Psoas muscle (tissue), 8 donors: ENCODE data around the gene ATP6V0E1. TPM values are rescaled to one million over a fixed set of nuclear protein-coding genes. Genes with fewer than 3 reads are reported as not detected.
A peak's percentile ranks its signal among the peaks of the same experiment; 100 is the strongest.

Experiments
- ATAC-seq, 4 donors: fragments of 200-7000 bp; cut with Tn5 transposase; one replicate each; pipeline ENCODE4 v1.9.1; 2020; ENCODE audit warnings: moderate library complexity in 3 of 4, mild to moderate bottlenecking in 2 of 4
- DNase-seq, 2 donors: peaks; one replicate each; pipeline ENCODE4 v3.0.0-alpha.2; 2020
- H3K27ac ChIP-seq: fragments of 200-600 bp; one replicate; pipeline ENCODE4 v1.8.0; 2022
- H3K27me3 ChIP-seq, 3 donors: fragments of 200-600 bp in 1 of 3; one replicate each; pipeline versions ENCODE4 v1.6.1 to v1.8.0; 2013 to 2022; ENCODE audit warnings: low read length in 2 of 3, mild to moderate bottlenecking in 2 of 3, moderate library complexity in 1 of 3; ENCODE audit not compliant: insufficient read depth in 3 of 3
- H3K36me3 ChIP-seq, 2 donors: fragments of 200-600 bp in 1 of 2; one replicate each; pipeline versions ENCODE4 v1.6.1 to v1.8.0; 2013 to 2022; ENCODE audit warnings: low read depth in 1 of 2, mild to moderate bottlenecking in 1 of 2, moderate library complexity in 1 of 2; ENCODE audit not compliant: insufficient read depth in 1 of 2
- H3K4me1 ChIP-seq: fragments of 200-600 bp; one replicate; pipeline ENCODE4 v1.8.0; 2022
- H3K4me3 ChIP-seq: fragments of 200-600 bp; one replicate; pipeline ENCODE4 v1.8.0; 2022; ENCODE audit warnings: mild to moderate bottlenecking
- H3K9me3 ChIP-seq: fragments of 200-600 bp; one replicate; pipeline ENCODE4 v1.8.0; 2022
- CTCF ChIP-seq: fragments of 200-600 bp; IDR thresholded peaks from one replicate; pipeline ENCODE4 v1.8.0; 2022; ENCODE audit warnings: antibody characterized with exemption
- WGBS, 3 donors: extraction: QIAGEN DNeasy Blood & Tissue Kit; methylation state at CpG; one replicate each; pipeline versions ENCODE4 v1.1.6 to v1.1.7; 2013; 5-methylcytosine and 5-hydroxymethylcytosine counted together
- intact Hi-C, 2 donors: fragments of 100-400 bp; cut with DNase I; formaldehyde crosslinking; loops; one replicate each; pipeline versions ENCODE4 v1.11.0 to v1.14.2; 2022
- polyA plus RNA-seq, 3 donors: library from polyadenylated mRNA; stranded (reverse); fragments of 200-250 nt; gene quantifications; one replicate each; pipeline ENCODE4 v1.2.3, GENCODE V29; 2013
- total RNA-seq, 4 donors: library from RNA; stranded (reverse); fragmentation: NEBNext Ultra II Directional in 2 of 4; extraction: Animal tissue kit (Norgen Biotek cat#: 25700) in 2 of 4; gene quantifications; one replicate each; pipeline versions ENCODE4 v1.2.1 to v1.2.4, GENCODE V29; 2021 to 2023
- donor health status: healthy with polysubstance abuse.
- donor health status: DM: no; HTN: no; CAD: no; lungs with moderate emphysema.
- donor health status: Bipolar disorder and iron deficiency.
- donor health status: healthy.
- donor health status: DM: yes; HTN: yes; CAD: no.
- donor health status: DM: no; HTN: no; CAD: no.
- donor health status: DM: no; HTN: no; CAD: no.
- donor health status: DM: yes; HTN: yes; CAD: no.

The ATP6V0E1 gene
- total and polyA plus RNA-seq, 7 donors, result 97.8 to 319 (median 163) TPM

GRCh38 chr5:172943283-172943841 is 40.2 kb upstream of the ATP6V0E1 start:
- Histone ChIP-seq H3K4me3 (no peak overlapping the region), H3K4me1 (no peaks in the 10 kb centered on the region), H3K36me3 (peaks cover 0 to 73% of the 10 kb centered on the region in 2 donors), H3K27me3 (no peaks in the 10 kb centered on the region), H3K9me3 (no peaks in the 10 kb centered on the region), H3K27ac (no peak overlapping the region)
- WGBS, 3 donors, result 74 to 75% (median 75%) methylated on average over 18 of the region's 18 CpGs
- ATAC-seq (no peak), DNase-seq (no peak)
- TF ChIP-seq CTCF, result no peak
- intact Hi-C loops, result loop anchor here in 1 of 2 donors (10.0 kb wide), 1 partner anchor 479 kb away; no protein-coding TSS in a partner anchor

GRCh38 chr5:172943906-172944305 is 39.7 kb upstream of the ATP6V0E1 start:
- intact Hi-C loops, result loop anchor here in 1 of 2 donors (10.0 kb wide), 1 partner anchor 479 kb away; no protein-coding TSS in a partner anchor
- DNase-seq (peak in 1 of 2 donors; percentile 19), ATAC-seq (no peak)
- TF ChIP-seq CTCF, result no peak
- no peaks in the 10 kb centered on the region for H3K9me3 ChIP-seq
- H3K4me3 ChIP-seq, result no peak overlapping the region
- peaks cover 0 to 70% of the 10 kb centered on the region in 2 donors for H3K36me3 ChIP-seq
- no peak overlapping the region for H3K27ac ChIP-seq
- H3K27me3 ChIP-seq, result no peaks in the 10 kb centered on the region
- 84 to 88% (median 84%) methylated on average over 8 of the region's 8 CpGs for WGBS, 3 donors
- no peaks in the 10 kb centered on the region for H3K4me1 ChIP-seq

GRCh38 chr5:172944741-172945140 is 38.8 kb upstream of the ATP6V0E1 start:
- no peak for DNase-seq
- WGBS, 3 donors, result 81 to 96% (median 92%) methylated on average over 6 of the region's 6 CpGs

GRCh38 chr5:172945151-172945550 is 38.4 kb upstream of the ATP6V0E1 start:
- Histone ChIP-seq H3K27ac (no peak overlapping the region), H3K27me3 (no peaks in the 10 kb centered on the region), H3K4me3 (no peak overlapping the region), H3K9me3 (no peaks in the 10 kb centered on the region), H3K4me1 (no peaks in the 10 kb centered on the region), H3K36me3 (peaks cover 0 to 61% of the 10 kb centered on the region in 2 donors)
- ATAC-seq (no peak), DNase-seq (no peak)
- WGBS, 3 donors, result 92 to 96% (median 94%) methylated on average over 6 of the region's 6 CpGs
- intact Hi-C loops, result loop anchor here in 1 of 2 donors (10.0 kb wide), 1 partner anchor 480 kb away; no protein-coding TSS in a partner anchor
- TF ChIP-seq CTCF, result no peak

More at GRCh38 chr5:172944741-172945140, 38.8 kb upstream of the ATP6V0E1 start:
- Histone ChIP-seq H3K9me3 (no peaks in the 10 kb centered on the region), H3K36me3 (peaks cover 0 to 62% of the 10 kb centered on the region in 2 donors), H3K4me1 (no peaks in the 10 kb centered on the region), H3K27ac (no peak overlapping the region), H3K27me3 (no peaks in the 10 kb centered on the region), H3K4me3 (no peak overlapping the region)
- TF ChIP-seq CTCF, result no peak
- ATAC-seq, result no peak
- intact Hi-C loops, result loop anchor here in 1 of 2 donors (10.0 kb wide), 1 partner anchor 480 kb away; no protein-coding TSS in a partner anchor
